Activated CD8-positive, alpha-beta T cell treated with anti-CD3 and anti-CD28 coated beads, Interleukin-2, amount 10 ng/mL, durations not matched to agents 7 days and 5 days (primary cell): ENCODE data around the gene VTI1A. TPM values are rescaled to one million over a fixed set of nuclear protein-coding genes. Genes with fewer than 3 reads are reported as not detected.
A peak's percentile ranks its signal among the peaks of the same experiment; 100 is the strongest.

Source experiments
- ATAC-seq: fragments of 150-1000 bp; cut with Tn5 transposase; one replicate; pipeline ENCODE4 v1.10.0; 2021; ENCODE audit warnings: moderate library complexity
- CTCF ChIA-PET: fragments of 350-600 bp; sonication (Branson Sonifier 250); formaldehyde crosslinking; loops from one replicate; lab custom pipeline; 2021; ENCODE audit warnings: antibody characterized with exemption; lab: Charles Lee
- POLR2A ChIA-PET: fragments of 350-600 bp; sonication (Branson Sonifier 250); formaldehyde crosslinking; loops from one replicate; lab custom pipeline; 2021; ENCODE audit warnings: antibody characterized with exemption; lab: Charles Lee
- DNase-seq: peaks from one replicate; pipeline ENCODE4 v3.0.0-alpha.2; 2020
- H3K27ac Mint-ChIP-seq: one replicate; pipeline ENCODE4 v1.8.0; 2021; ENCODE audit warnings: mild to moderate bottlenecking, mixed read lengths
- H3K27me3 Mint-ChIP-seq: one replicate; pipeline ENCODE4 v1.8.0; 2021; ENCODE audit warnings: low read depth, mixed read lengths
- H3K36me3 Mint-ChIP-seq: one replicate; pipeline ENCODE4 v1.8.0; 2021; ENCODE audit warnings: low read depth, mixed read lengths
- H3K4me1 Mint-ChIP-seq: one replicate; pipeline ENCODE4 v1.8.0; 2021; ENCODE audit warnings: low read depth, mixed read lengths
- H3K4me3 Mint-ChIP-seq: one replicate; pipeline ENCODE4 v1.8.0; 2021; ENCODE audit warnings: mild to moderate bottlenecking, mixed read lengths
- H3K9me3 Mint-ChIP-seq: one replicate; pipeline ENCODE4 v1.8.0; 2022; ENCODE audit warnings: mixed read lengths; ENCODE audit not compliant: insufficient read depth
- total RNA-seq, 2 experiments: library from RNA; stranded (reverse); gene quantifications; one replicate each; pipeline ENCODE4 v1.2.3, GENCODE V29; 2021

The VTI1A gene
- total RNA-seq, 2 experiments from 2014 or later = 40.2 to 43.7 TPM

DNA sequence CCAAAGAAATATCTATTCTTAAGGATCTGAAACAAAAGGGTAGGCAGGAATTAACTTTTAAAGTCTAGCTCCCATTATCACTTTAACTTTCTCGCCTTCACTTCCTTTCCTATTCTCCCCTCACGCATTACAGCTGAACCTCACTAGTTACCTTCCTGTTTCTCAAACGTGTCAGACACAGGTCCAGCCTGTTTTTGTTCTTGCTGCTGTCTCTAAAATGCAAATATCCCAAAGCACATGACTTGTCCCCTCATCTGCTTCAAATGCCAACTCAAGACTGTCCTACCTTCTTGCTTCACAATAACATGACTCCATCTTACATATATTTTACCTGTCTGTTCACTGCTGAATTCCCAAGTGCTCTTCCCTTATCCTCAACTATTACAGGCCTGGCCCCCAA is 17.9 kb upstream of the VTI1A start:
- peaks cover 48% of the 10 kb centered on the region for H3K36me3 Mint-ChIP-seq
- CTCF ChIA-PET = no interaction called here
- DNase-seq (no peak), ATAC-seq (no peak)
- H3K9me3 Mint-ChIP-seq = no peaks in the 10 kb centered on the region
- H3K4me1 Mint-ChIP-seq = no peaks in the 10 kb centered on the region
- no peak overlapping the region for H3K4me3 Mint-ChIP-seq
- POLR2A ChIA-PET = interaction anchor here (0.6 to 1.5 kb wide), 2 partner anchors 11 to 240 kb away, joined by 3 to 4 read pairs; no protein-coding TSS in a partner anchor
- no peaks in the 10 kb centered on the region for H3K27me3 Mint-ChIP-seq
- H3K27ac Mint-ChIP-seq = peak overlapping the region; percentile 51

- ATAC-seq (no peak), DNase-seq (no peak)
- Mint-ChIP-seq H3K9me3 (no peaks in the 10 kb centered on the region), H3K4me1 (no peaks in the 10 kb centered on the region), H3K27ac (no peak overlapping the region), H3K36me3 (peaks cover 46% of the 10 kb centered on the region), H3K27me3 (no peaks in the 10 kb centered on the region), H3K4me3 (no peak overlapping the region)
- POLR2A ChIA-PET = interaction anchor here (1.5 kb wide), 1 partner anchor 10 kb away, joined by 4 read pairs; no protein-coding TSS in a partner anchor
- CTCF ChIA-PET = no interaction called here
These were observed 17.3 kb upstream of the VTI1A start for GRCh38 chr10:112429654-112430230.

GRCh38 chr10:112433136-112433535 is 13.9 kb upstream of the VTI1A start:
- POLR2A ChIA-PET = interaction anchor here (1.4 to 1.6 kb wide), 2 partner anchors 14 to 58 kb away, joined by 4 to 6 read pairs; partner anchors contain the start of genes VTI1A and ZDHHC6
- peaks cover 31% of the 10 kb centered on the region for H3K36me3 Mint-ChIP-seq
- ATAC-seq = no peak

DNA sequence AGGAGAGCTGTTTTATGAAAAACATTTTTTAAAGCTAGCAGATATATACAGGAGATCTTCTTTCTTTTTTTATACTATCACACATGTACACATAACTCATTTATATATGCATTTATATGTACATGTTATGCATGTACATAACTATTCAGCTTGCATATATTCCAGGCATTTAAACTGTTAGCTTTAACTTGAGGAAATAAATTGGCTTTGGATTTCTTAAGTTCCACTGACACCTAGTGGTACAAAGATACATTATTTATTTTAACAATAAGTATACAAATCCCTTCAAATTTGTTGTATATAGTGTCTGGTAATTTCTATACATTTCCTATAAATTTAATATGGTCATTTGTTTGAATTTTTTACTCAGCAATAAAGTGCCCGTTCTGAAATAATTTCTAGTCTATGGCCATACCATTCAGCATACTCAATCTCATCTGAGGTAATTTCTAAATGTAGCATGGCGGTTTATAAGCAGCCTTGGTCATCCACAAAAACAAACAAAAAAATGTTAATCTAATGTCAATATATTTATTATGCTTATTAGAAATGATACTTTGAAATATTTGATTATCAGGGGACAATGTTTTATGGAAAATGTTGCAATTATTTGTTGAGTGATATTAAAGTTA is 11.9 kb upstream of the VTI1A start:
- no peaks in the 10 kb centered on the region for H3K9me3 Mint-ChIP-seq
- ChIA-PET POLR2A (no interaction called here), CTCF (interaction anchor here (0.8 to 2.5 kb wide), 28 partner anchors 9 to 951 kb away, joined by 3 to 22 read pairs (median 4); partner anchors contain the start of genes ACSL5, VTI1A and ZDHHC6)
- no peak for DNase-seq
- no peak overlapping the region for H3K4me3 Mint-ChIP-seq
- H3K27ac Mint-ChIP-seq = no peak overlapping the region
- no peaks in the 10 kb centered on the region for H3K27me3 Mint-ChIP-seq
- no peaks in the 10 kb centered on the region for H3K4me1 Mint-ChIP-seq
- peaks cover 24% of the 10 kb centered on the region for H3K36me3 Mint-ChIP-seq
- no peak for ATAC-seq

More at GRCh38 chr10:112433136-112433535, 13.9 kb upstream of the VTI1A start:
- CTCF ChIA-PET = interaction anchor here (1.4 to 2.2 kb wide), 3 partner anchors 14 to 263 kb away, joined by 4 to 11 read pairs (median 4); partner anchors contain the start of genes VTI1A and ZDHHC6
- no peak overlapping the region for H3K4me3 Mint-ChIP-seq
- no peaks in the 10 kb centered on the region for H3K9me3 Mint-ChIP-seq
- no peaks in the 10 kb centered on the region for H3K4me1 Mint-ChIP-seq
- H3K27me3 Mint-ChIP-seq = no peaks in the 10 kb centered on the region
- DNase-seq = no peak
- no peak overlapping the region for H3K27ac Mint-ChIP-seq

GRCh38 chr10:112438356-112438755 is 8.7 kb upstream of the VTI1A start:
- Mint-ChIP-seq H3K27me3 (no peaks in the 10 kb centered on the region), H3K9me3 (no peaks in the 10 kb centered on the region), H3K27ac (no peak overlapping the region), H3K36me3 (peaks cover 31% of the 10 kb centered on the region), H3K4me3 (no peak overlapping the region), H3K4me1 (peaks cover 9% of the 10 kb centered on the region)
- ChIA-PET POLR2A (interaction anchor here (2.4 kb wide), 1 partner anchor 9 kb away, joined by 7 read pairs; the partner anchor contains the start of genes VTI1A and ZDHHC6), CTCF (no interaction called here)
- ATAC-seq (no peak), DNase-seq (no peak)

DNA sequence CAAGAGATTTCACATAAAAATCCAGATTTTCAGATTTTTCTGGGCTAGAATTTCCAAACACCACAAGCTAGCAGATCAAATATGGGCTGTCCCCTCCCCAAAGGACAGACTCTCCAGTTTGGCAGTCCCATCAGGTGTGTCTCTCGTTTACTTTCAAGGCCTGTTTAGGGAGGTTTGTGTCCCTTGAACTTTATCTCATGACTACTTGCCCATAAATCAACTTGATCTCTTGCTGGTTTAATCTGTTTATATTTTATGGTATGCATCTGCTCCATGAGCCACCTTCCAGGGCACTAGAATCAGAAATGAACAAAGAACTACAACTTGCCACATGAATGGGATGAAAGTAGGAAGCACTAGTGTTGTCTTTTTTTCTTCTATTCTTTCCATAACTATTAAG is 5.5 kb upstream of the VTI1A start:
- H3K27me3 Mint-ChIP-seq = no peaks in the 10 kb centered on the region
- CTCF ChIA-PET = interaction anchor here (1.0 kb wide), 1 partner anchor 10 kb away, joined by 3 read pairs; no protein-coding TSS in a partner anchor
- H3K27ac Mint-ChIP-seq = no peak overlapping the region
- ATAC-seq (no peak), DNase-seq (no peak)
- no peaks in the 10 kb centered on the region for H3K9me3 Mint-ChIP-seq
- H3K36me3 Mint-ChIP-seq = peaks cover 46% of the 10 kb centered on the region
- POLR2A ChIA-PET = no interaction called here
- H3K4me3 Mint-ChIP-seq = no peak overlapping the region
- peaks cover 33% of the 10 kb centered on the region for H3K4me1 Mint-ChIP-seq

DNA sequence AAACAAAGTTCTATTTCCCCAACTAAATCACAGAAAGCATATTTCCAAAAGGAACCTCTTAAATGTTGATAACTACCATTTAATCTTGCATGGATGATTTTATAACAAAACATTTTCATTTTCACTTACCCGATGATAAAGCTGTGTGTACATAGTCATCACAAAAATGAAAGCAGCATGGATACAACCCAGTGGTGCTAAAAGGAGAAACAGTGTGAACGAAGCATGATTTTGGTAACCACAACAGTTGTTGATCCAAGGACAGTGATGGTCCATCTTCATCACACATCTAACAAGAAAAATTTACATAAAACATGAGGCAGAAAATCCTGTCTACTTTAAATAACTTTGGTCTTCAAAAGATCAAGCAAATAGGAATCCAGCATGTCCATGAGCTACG is 5.0 kb upstream of the VTI1A start:
- ATAC-seq = no peak
- Mint-ChIP-seq H3K36me3 (peaks cover 46% of the 10 kb centered on the region), H3K27me3 (no peaks in the 10 kb centered on the region), H3K4me3 (no peak overlapping the region), H3K4me1 (peaks cover 33% of the 10 kb centered on the region), H3K9me3 (no peaks in the 10 kb centered on the region), H3K27ac (peak overlapping the region; percentile 17)
- POLR2A ChIA-PET = no interaction called here
- CTCF ChIA-PET = interaction anchor here (2.6 kb wide), 1 partner anchor 30 kb away, joined by 8 read pairs; no protein-coding TSS in a partner anchor
- DNase-seq = no peak

DNA sequence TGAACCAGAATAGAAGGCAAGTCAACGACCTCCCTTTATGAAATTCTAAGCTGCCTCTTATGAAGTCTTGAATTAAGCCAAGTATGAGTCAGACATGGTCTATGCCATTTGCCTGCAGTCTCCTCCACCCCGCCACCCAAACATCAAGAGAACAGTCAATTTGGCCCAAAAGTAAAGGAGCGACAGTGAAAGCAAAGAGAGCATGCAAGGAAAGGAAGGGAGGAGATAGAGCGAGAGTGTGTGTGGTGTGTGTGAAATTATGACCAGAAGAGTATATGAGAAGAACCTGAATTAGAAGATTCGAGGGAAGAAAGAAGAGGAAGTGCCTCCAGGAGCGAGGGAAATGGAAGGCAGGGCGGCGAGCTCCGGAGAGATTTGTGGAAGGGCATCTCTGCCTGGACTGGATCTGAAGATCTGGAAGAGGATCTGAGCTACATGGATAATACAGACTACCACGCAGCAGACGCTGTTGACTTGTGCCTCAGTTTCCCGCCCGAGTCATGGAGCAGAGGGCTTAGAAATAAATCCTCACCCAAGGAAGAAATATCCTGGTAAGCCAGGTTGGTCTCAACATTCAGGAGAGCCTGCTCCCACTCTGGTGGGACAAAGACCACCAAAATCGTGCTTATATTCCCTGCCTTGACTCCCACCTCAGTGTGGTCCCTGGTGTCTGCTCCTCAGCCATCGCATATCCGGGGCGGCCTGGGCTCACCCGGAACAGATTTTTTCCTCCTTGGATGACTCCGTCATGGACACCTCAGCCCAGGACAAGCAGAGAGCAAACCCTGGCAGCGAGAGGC is 760 bp upstream of the VTI1A start:
- ChIA-PET POLR2A (interaction anchor here (0.6 to 3.2 kb wide), 13 partner anchors 9 to 647 kb away, joined by 3 to 37 read pairs (median 5); partner anchors contain the start of genes ACSL5 and GPAM), CTCF (interaction anchor here (0.7 to 2.2 kb wide), 8 partner anchors 11 to 308 kb away, joined by 3 to 8 read pairs (median 3); partner anchors contain the start of genes ACSL5 and GPAM)
- DNase-seq (no peak), ATAC-seq (no peak)
- no peaks in the 10 kb centered on the region for H3K27me3 Mint-ChIP-seq
- H3K27ac Mint-ChIP-seq = peak overlapping the region; percentile 96
- H3K4me3 Mint-ChIP-seq = peak overlapping the region; percentile 89
- peaks cover 44% of the 10 kb centered on the region for H3K4me1 Mint-ChIP-seq
- H3K9me3 Mint-ChIP-seq = no peaks in the 10 kb centered on the region
- H3K36me3 Mint-ChIP-seq = peaks cover 47% of the 10 kb centered on the region

DNA sequence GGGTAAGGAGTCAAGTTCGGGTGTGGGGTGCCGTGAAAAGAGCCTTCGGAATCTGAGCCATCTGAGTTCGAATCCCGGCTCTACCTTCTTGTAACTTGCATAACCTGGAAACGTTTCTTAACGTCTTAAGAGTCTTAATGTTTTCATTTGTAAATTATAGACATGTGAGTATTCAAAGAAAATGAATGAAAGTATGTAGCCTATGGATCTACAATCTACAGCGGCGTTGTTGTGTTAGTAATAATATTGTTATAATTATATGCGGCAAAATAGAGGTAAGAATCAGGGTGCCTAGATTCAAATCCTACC is 559 bp downstream of the VTI1A start:
- Mint-ChIP-seq H3K4me3 (peak overlapping the region; percentile 89), H3K27ac (peak overlapping the region; percentile 96), H3K36me3 (peaks cover 38% of the 10 kb centered on the region), H3K9me3 (no peaks in the 10 kb centered on the region), H3K4me1 (peaks cover 37% of the 10 kb centered on the region), H3K27me3 (no peaks in the 10 kb centered on the region)
- ATAC-seq (no peak), DNase-seq (no peak)
- CTCF ChIA-PET = interaction anchor here (0.8 to 1.8 kb wide), 4 partner anchors 9 to 73 kb away, joined by 3 to 8 read pairs (median 4); partner anchors contain the start of gene ACSL5
- POLR2A ChIA-PET = interaction anchor here (0.6 to 3.2 kb wide), 11 partner anchors 9 to 72 kb away, joined by 3 to 37 read pairs (median 6); partner anchors contain the start of gene ACSL5

DNA sequence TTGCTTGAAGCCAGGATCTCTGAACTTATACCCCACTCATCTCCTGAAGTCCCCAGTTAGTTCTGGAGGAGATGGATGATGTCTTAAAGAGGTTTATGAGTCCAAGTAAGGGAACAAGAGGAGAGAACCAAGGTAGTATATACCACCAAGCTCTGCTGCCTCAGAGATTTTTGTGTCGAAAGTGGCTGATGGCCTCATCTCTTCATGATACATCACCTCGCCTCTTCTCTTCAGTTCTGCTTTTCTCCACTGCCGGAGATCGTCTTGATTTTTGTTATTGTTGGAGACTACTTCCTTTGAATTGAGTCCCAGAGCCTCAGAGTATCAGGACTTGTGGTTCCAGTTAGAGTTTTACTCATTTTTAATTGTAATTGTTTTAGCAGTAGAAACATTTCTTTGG is 1.9 kb downstream of the VTI1A start:
- Mint-ChIP-seq H3K4me1 (peaks cover 33% of the 10 kb centered on the region), H3K4me3 (peak overlapping the region; percentile 89), H3K27me3 (no peaks in the 10 kb centered on the region), H3K9me3 (no peaks in the 10 kb centered on the region), H3K27ac (no peak overlapping the region), H3K36me3 (peaks cover 39% of the 10 kb centered on the region)
- CTCF ChIA-PET = interaction anchor here (1.1 to 1.9 kb wide), 3 partner anchors 13 to 26 kb away, joined by 3 to 7 read pairs (median 3); no protein-coding TSS in a partner anchor
- POLR2A ChIA-PET = interaction anchor here (3.2 kb wide), 1 partner anchor 74 kb away, joined by 37 read pairs; the partner anchor contains the start of gene ACSL5
- DNase-seq (no peak), ATAC-seq (no peak)
